Activated CD8-positive, alpha-beta T cell treated with anti-CD3 and anti-CD28 coated beads for 36 hours (primary cell): ENCODE results near the gene CDH9. TPM values are rescaled to one million over a fixed set of nuclear protein-coding genes. Genes with fewer than 3 reads are reported as not detected.

ENCODE experiments used
- ATAC-seq: fragments of 200-7000 bp; cut with Tn5 transposase; one replicate; pipeline ENCODE4 v1.10.0; 2021; ENCODE audit warnings: mild to moderate bottlenecking, moderate library complexity
- CTCF ChIA-PET: fragments of 350-600 bp; sonication (Branson Sonifier 250); formaldehyde crosslinking; loops from one replicate; lab custom pipeline; 2021; ENCODE audit warnings: antibody characterized with exemption; lab: Charles Lee
- POLR2A ChIA-PET: fragments of 350-600 bp; sonication (Branson Sonifier 250); formaldehyde crosslinking; loops from one replicate; lab custom pipeline; 2021; ENCODE audit warnings: antibody characterized with exemption; lab: Charles Lee
- DNase-seq: peaks from one replicate; pipeline ENCODE4 v3.0.0-alpha.2; 2020
- H3K27ac Mint-ChIP-seq: one replicate; pipeline ENCODE4 v1.8.0; 2021; ENCODE audit warnings: mild to moderate bottlenecking, mixed read lengths
- H3K27me3 Mint-ChIP-seq: one replicate; pipeline ENCODE4 v1.8.0; 2021; ENCODE audit warnings: mixed read lengths
- H3K36me3 Mint-ChIP-seq: one replicate; pipeline ENCODE4 v1.8.0; 2021; ENCODE audit warnings: low read depth, mixed read lengths
- H3K4me1 Mint-ChIP-seq: one replicate; pipeline ENCODE4 v1.8.0; 2021; ENCODE audit warnings: low read depth, mixed read lengths
- H3K4me3 Mint-ChIP-seq: one replicate; pipeline ENCODE4 v1.8.0; 2021; ENCODE audit warnings: mild to moderate bottlenecking, moderate library complexity, mixed read lengths
- H3K9me3 Mint-ChIP-seq: one replicate; pipeline ENCODE4 v1.8.0; 2021; ENCODE audit warnings: mixed read lengths
- intact Hi-C: fragments of 100-400 bp; cut with micrococcal nuclease; formaldehyde crosslinking; loops from one replicate; pipeline ENCODE4 v1.10.0; 2022
- total RNA-seq, 2 experiments: library from RNA; stranded (reverse); gene quantifications; one replicate each; pipeline ENCODE4 v1.2.3, GENCODE V29; 2021
- TF ChIP-seq, protein P1 (sequence below): fragments of 200-600 bp; IDR thresholded peaks from one replicate; pipeline ENCODE4 v1.8.0; 2022; ENCODE audit warnings: antibody characterized with exemption, mild to moderate bottlenecking

Gene CDH9
- total RNA-seq, 2 experiments from 2014 or later = not detected

- no peak overlapping the region for H3K27ac Mint-ChIP-seq
- H3K4me1 Mint-ChIP-seq = no peaks in the 10 kb centered on the region
- CTCF ChIA-PET = no interaction called here
- H3K4me3 Mint-ChIP-seq = no peak overlapping the region
- H3K27me3 Mint-ChIP-seq = no peaks in the 10 kb centered on the region
- H3K36me3 Mint-ChIP-seq = no peaks in the 10 kb centered on the region
- POLR2A ChIA-PET = no interaction called here
- no peak for DNase-seq
- intact Hi-C loops = no loop called here
- ATAC-seq = no peak
- H3K9me3 Mint-ChIP-seq = peaks cover 13% of the 10 kb centered on the region
- TF ChIP-seq, protein P1, sequence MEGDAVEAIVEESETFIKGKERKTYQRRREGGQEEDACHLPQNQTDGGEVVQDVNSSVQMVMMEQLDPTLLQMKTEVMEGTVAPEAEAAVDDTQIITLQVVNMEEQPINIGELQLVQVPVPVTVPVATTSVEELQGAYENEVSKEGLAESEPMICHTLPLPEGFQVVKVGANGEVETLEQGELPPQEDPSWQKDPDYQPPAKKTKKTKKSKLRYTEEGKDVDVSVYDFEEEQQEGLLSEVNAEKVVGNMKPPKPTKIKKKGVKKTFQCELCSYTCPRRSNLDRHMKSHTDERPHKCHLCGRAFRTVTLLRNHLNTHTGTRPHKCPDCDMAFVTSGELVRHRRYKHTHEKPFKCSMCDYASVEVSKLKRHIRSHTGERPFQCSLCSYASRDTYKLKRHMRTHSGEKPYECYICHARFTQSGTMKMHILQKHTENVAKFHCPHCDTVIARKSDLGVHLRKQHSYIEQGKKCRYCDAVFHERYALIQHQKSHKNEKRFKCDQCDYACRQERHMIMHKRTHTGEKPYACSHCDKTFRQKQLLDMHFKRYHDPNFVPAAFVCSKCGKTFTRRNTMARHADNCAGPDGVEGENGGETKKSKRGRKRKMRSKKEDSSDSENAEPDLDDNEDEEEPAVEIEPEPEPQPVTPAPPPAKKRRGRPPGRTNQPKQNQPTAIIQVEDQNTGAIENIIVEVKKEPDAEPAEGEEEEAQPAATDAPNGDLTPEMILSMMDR = no peak
Measured at GRCh38 chr5:26959290-26959689, 79.1 kb downstream of the CDH9 start.

GRCh38 chr5:26955161-26955560 is 83.2 kb downstream of the CDH9 start:
- ChIA-PET CTCF (no interaction called here), POLR2A (no interaction called here)
- Mint-ChIP-seq H3K4me3 (no peak overlapping the region), H3K27me3 (no peaks in the 10 kb centered on the region), H3K27ac (no peak overlapping the region), H3K9me3 (peaks cover 13% of the 10 kb centered on the region), H3K4me1 (no peaks in the 10 kb centered on the region), H3K36me3 (no peaks in the 10 kb centered on the region)
- TF ChIP-seq, protein P1 = no peak
- ATAC-seq (no peak), DNase-seq (no peak)
- intact Hi-C loops = no loop called here

DNA sequence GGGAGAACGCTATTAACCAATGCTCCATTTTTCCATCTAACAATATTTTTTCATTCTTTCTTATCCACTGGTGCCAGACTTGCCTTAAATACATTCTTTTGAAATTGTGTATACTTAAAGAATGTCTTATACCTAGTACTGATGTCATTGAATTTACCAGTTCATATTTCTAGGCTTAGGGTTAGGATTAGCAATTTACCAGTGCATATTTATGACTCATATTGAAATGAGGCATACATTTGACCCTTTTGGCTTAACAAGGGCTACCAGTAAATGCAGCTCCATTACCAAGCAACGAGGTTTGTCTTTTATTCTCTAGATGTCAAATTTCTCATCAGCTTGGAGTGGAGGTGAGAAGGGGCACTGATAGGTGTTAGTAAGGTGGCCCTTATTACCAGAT is 89.5 kb downstream of the CDH9 start:
- Mint-ChIP-seq H3K36me3 (no peaks in the 10 kb centered on the region), H3K9me3 (peaks cover 4% of the 10 kb centered on the region), H3K27me3 (no peaks in the 10 kb centered on the region), H3K4me3 (no peak overlapping the region), H3K4me1 (no peaks in the 10 kb centered on the region), H3K27ac (no peak overlapping the region)
- POLR2A ChIA-PET = no interaction called here
- TF ChIP-seq, protein P1 = no peak
- CTCF ChIA-PET = no interaction called here
- DNase-seq (no peak), ATAC-seq (no peak)
- intact Hi-C loops = no loop called here

- DNase-seq (no peak), ATAC-seq (no peak)
- H3K27ac Mint-ChIP-seq = no peak overlapping the region
- H3K36me3 Mint-ChIP-seq = no peaks in the 10 kb centered on the region
- TF ChIP-seq, protein P1 = no peak
- ChIA-PET CTCF (no interaction called here), POLR2A (no interaction called here)
- intact Hi-C loops = no loop called here
- H3K27me3 Mint-ChIP-seq = no peaks in the 10 kb centered on the region
- no peak overlapping the region for H3K4me3 Mint-ChIP-seq
- no peaks in the 10 kb centered on the region for H3K4me1 Mint-ChIP-seq
- H3K9me3 Mint-ChIP-seq = peaks cover 8% of the 10 kb centered on the region
Measured at GRCh38 chr5:26945901-26946300, 92.5 kb downstream of the CDH9 start.

GRCh38 chr5:26942481-26942880 is 95.9 kb downstream of the CDH9 start:
- ChIA-PET POLR2A (no interaction called here), CTCF (no interaction called here)
- peaks cover 8% of the 10 kb centered on the region for H3K9me3 Mint-ChIP-seq
- H3K4me3 Mint-ChIP-seq = no peak overlapping the region
- DNase-seq (no peak), ATAC-seq (no peak)
- H3K27me3 Mint-ChIP-seq = no peaks in the 10 kb centered on the region
- intact Hi-C loops = no loop called here
- TF ChIP-seq, protein P1 = no peak
- H3K4me1 Mint-ChIP-seq = no peaks in the 10 kb centered on the region
- H3K27ac Mint-ChIP-seq = no peak overlapping the region
- H3K36me3 Mint-ChIP-seq = no peaks in the 10 kb centered on the region
